ENCODE data around the gene LILRB2.

DNA sequence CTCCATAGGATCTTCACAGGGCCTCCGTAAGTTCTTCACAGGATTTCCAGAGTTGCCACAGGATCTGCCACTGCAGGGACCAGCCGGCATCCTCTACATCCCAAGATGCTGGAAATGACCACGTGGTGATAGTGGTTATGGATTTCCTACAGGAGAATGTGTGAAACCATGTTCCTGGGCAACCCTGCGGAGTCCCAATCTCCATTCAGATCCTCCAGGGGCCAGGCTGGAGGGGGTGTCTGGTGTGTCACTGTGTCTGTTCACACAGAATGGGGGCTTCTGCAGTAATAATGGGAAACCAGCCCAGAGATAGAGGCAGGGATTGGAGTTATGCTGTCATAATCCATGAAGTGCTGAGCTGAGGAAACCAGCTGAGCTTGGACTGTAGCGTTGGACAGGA lies 47.0 kb downstream of the LILRB2 start:
- TF ChIP-seq, protein P1, sequence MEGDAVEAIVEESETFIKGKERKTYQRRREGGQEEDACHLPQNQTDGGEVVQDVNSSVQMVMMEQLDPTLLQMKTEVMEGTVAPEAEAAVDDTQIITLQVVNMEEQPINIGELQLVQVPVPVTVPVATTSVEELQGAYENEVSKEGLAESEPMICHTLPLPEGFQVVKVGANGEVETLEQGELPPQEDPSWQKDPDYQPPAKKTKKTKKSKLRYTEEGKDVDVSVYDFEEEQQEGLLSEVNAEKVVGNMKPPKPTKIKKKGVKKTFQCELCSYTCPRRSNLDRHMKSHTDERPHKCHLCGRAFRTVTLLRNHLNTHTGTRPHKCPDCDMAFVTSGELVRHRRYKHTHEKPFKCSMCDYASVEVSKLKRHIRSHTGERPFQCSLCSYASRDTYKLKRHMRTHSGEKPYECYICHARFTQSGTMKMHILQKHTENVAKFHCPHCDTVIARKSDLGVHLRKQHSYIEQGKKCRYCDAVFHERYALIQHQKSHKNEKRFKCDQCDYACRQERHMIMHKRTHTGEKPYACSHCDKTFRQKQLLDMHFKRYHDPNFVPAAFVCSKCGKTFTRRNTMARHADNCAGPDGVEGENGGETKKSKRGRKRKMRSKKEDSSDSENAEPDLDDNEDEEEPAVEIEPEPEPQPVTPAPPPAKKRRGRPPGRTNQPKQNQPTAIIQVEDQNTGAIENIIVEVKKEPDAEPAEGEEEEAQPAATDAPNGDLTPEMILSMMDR (conservative IDR thresholded peaks at IDR 0.05; ENCODE audit: low read depth in 2 of 2), result no peak
- TF ChIP-seq JUNB (IDR thresholded peaks at IDR 0.05; ENCODE audit: unreplicated experiment), result no peak
- no peak for TF ChIP-seq NANOG (IDR thresholded peaks at IDR 0.05; ENCODE audit: borderline replicate concordance)
- TF ChIP-seq, protein P2, sequence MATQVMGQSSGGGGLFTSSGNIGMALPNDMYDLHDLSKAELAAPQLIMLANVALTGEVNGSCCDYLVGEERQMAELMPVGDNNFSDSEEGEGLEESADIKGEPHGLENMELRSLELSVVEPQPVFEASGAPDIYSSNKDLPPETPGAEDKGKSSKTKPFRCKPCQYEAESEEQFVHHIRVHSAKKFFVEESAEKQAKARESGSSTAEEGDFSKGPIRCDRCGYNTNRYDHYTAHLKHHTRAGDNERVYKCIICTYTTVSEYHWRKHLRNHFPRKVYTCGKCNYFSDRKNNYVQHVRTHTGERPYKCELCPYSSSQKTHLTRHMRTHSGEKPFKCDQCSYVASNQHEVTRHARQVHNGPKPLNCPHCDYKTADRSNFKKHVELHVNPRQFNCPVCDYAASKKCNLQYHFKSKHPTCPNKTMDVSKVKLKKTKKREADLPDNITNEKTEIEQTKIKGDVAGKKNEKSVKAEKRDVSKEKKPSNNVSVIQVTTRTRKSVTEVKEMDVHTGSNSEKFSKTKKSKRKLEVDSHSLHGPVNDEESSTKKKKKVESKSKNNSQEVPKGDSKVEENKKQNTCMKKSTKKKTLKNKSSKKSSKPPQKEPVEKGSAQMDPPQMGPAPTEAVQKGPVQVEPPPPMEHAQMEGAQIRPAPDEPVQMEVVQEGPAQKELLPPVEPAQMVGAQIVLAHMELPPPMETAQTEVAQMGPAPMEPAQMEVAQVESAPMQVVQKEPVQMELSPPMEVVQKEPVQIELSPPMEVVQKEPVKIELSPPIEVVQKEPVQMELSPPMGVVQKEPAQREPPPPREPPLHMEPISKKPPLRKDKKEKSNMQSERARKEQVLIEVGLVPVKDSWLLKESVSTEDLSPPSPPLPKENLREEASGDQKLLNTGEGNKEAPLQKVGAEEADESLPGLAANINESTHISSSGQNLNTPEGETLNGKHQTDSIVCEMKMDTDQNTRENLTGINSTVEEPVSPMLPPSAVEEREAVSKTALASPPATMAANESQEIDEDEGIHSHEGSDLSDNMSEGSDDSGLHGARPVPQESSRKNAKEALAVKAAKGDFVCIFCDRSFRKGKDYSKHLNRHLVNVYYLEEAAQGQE (IDR thresholded peaks at IDR 0.05; ENCODE audit: unreplicated experiment), result no peak
- no peak for TF ChIP-seq EZH2 (IDR thresholded peaks at IDR 0.05; ENCODE audit: low read depth, unreplicated experiment)
- TF ChIP-seq ZNF114 (CRISPR knock-in tag; IDR thresholded peaks at IDR 0.05), result no peak
- no peak for TF ChIP-seq EZH2phosphoT487 (IDR thresholded peaks at IDR 0.05; ENCODE audit: unreplicated experiment)
- no peak for TF ChIP-seq CREB1 (CRISPR knock-in tag; IDR thresholded peaks at IDR 0.05; ENCODE audit: low read depth)
- TF ChIP-seq POLR2AphosphoS5 (IDR thresholded peaks at IDR 0.05; ENCODE audit: low read depth), result no peak
- TF ChIP-seq, protein P3, sequence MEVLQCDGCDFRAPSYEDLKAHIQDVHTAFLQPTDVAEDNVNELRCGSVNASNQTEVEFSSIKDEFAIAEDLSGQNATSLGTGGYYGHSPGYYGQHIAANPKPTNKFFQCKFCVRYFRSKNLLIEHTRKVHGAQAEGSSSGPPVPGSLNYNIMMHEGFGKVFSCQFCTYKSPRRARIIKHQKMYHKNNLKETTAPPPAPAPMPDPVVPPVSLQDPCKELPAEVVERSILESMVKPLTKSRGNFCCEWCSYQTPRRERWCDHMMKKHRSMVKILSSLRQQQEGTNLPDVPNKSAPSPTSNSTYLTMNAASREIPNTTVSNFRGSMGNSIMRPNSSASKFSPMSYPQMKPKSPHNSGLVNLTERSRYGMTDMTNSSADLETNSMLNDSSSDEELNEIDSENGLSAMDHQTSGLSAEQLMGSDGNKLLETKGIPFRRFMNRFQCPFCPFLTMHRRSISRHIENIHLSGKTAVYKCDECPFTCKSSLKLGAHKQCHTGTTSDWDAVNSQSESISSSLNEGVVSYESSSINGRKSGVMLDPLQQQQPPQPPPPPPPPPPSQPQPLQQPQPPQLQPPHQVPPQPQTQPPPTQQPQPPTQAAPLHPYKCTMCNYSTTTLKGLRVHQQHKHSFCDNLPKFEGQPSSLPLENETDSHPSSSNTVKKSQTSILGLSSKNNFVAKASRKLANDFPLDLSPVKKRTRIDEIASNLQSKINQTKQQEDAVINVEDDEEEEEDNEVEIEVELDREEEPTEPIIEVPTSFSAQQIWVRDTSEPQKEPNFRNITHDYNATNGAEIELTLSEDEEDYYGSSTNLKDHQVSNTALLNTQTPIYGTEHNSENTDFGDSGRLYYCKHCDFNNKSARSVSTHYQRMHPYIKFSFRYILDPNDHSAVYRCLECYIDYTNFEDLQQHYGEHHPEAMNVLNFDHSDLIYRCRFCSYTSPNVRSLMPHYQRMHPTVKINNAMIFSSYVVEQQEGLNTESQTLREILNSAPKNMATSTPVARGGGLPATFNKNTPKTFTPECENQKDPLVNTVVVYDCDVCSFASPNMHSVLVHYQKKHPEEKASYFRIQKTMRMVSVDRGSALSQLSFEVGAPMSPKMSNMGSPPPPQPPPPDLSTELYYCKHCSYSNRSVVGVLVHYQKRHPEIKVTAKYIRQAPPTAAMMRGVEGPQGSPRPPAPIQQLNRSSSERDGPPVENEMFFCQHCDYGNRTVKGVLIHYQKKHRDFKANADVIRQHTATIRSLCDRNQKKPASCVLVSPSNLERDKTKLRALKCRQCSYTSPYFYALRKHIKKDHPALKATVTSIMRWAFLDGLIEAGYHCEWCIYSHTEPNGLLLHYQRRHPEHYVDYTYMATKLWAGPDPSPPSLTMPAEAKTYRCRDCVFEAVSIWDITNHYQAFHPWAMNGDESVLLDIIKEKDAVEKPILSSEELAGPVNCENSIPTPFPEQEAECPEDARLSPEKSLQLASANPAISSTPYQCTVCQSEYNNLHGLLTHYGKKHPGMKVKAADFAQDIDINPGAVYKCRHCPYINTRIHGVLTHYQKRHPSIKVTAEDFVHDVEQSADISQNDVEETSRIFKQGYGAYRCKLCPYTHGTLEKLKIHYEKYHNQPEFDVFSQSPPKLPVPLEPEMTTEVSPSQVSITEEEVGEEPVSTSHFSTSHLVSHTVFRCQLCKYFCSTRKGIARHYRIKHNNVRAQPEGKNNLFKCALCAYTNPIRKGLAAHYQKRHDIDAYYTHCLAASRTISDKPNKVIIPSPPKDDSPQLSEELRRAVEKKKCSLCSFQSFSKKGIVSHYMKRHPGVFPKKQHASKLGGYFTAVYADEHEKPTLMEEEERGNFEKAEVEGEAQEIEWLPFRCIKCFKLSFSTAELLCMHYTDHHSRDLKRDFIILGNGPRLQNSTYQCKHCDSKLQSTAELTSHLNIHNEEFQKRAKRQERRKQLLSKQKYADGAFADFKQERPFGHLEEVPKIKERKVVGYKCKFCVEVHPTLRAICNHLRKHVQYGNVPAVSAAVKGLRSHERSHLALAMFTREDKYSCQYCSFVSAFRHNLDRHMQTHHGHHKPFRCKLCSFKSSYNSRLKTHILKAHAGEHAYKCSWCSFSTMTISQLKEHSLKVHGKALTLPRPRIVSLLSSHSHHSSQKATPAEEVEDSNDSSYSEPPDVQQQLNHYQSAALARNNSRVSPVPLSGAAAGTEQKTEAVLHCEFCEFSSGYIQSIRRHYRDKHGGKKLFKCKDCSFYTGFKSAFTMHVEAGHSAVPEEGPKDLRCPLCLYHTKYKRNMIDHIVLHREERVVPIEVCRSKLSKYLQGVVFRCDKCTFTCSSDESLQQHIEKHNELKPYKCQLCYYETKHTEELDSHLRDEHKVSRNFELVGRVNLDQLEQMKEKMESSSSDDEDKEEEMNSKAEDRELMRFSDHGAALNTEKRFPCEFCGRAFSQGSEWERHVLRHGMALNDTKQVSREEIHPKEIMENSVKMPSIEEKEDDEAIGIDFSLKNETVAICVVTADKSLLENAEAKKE (CRISPR knock-in tag; IDR thresholded peaks at IDR 0.05), result no peak

Measured in GM23338 (cell line).